Peyer's patch (tissue), 4 donors: ENCODE data around the gene DVL1. TPM values are rescaled to one million over a fixed set of nuclear protein-coding genes. Genes with fewer than 3 reads are reported as not detected.

Experiments
- DNase-seq, 3 donors: peaks; one replicate each; pipeline ENCODE4 v3.0.0-alpha.2; 2017 to 2019
- H3K27ac ChIP-seq, 4 donors: fragments of 200-600 bp; sonication (generic); one replicate each; pipeline ENCODE4 v1.5.1; 2016 to 2019
- H3K27me3 ChIP-seq, 2 donors: fragments of 200-600 bp; sonication (generic); one replicate each; pipeline ENCODE4 v1.5.1; 2019
- H3K36me3 ChIP-seq, 3 donors: fragments of 200-600 bp; sonication (generic); one replicate each; pipeline ENCODE4 v1.5.1; 2016 to 2019
- H3K4me1 ChIP-seq, 4 donors: fragments of 200-600 bp; sonication (generic); one replicate each; pipeline ENCODE4 v1.5.1; 2016 to 2019
- H3K4me3 ChIP-seq, 4 donors: fragments of 200-600 bp; sonication (generic); 1 replicate in 3 of 4; 2 replicates in 1 of 4; pipeline ENCODE4 v1.5.1; 2016 to 2019; ENCODE audit warnings: mild to moderate bottlenecking in 1 of 4
- H3K9me3 ChIP-seq, 4 donors: fragments of 200-600 bp; sonication (generic); one replicate each; pipeline ENCODE4 v1.5.1; 2016 to 2019; ENCODE audit warnings: mild to moderate bottlenecking in 1 of 4
- CTCF ChIP-seq, 6 experiments: fragments of 450-650 bp in 4 of 6; fragments of 200-600 bp in 2 of 6; sonication (generic) in 1 of 6; IDR thresholded peaks; one replicate each; pipeline ENCODE4 v1.5.1; 2017 to 2019; ENCODE audit warnings: antibody characterized with exemption in 6 of 6, mild to moderate bottlenecking in 3 of 6, moderate library complexity in 1 of 6
- POLR2A ChIP-seq, 2 donors: fragments of 450-650 bp; IDR thresholded peaks; one replicate each; pipeline ENCODE4 v1.5.1; 2017; ENCODE audit warnings: antibody characterized with exemption in 2 of 2, mild to moderate bottlenecking in 2 of 2, moderate library complexity in 2 of 2
- total RNA-seq, 4 donors: library from RNA; depleted of rRNA; stranded (reverse); fragments of >200 nt; gene quantifications; one replicate each; pipeline ENCODE4 v1.1.0, GENCODE V29; 2016

DVL1 gene
- total RNA-seq, 4 donors from 2014 or later, result 76.0 to 196 (median 164) TPM

DNA sequence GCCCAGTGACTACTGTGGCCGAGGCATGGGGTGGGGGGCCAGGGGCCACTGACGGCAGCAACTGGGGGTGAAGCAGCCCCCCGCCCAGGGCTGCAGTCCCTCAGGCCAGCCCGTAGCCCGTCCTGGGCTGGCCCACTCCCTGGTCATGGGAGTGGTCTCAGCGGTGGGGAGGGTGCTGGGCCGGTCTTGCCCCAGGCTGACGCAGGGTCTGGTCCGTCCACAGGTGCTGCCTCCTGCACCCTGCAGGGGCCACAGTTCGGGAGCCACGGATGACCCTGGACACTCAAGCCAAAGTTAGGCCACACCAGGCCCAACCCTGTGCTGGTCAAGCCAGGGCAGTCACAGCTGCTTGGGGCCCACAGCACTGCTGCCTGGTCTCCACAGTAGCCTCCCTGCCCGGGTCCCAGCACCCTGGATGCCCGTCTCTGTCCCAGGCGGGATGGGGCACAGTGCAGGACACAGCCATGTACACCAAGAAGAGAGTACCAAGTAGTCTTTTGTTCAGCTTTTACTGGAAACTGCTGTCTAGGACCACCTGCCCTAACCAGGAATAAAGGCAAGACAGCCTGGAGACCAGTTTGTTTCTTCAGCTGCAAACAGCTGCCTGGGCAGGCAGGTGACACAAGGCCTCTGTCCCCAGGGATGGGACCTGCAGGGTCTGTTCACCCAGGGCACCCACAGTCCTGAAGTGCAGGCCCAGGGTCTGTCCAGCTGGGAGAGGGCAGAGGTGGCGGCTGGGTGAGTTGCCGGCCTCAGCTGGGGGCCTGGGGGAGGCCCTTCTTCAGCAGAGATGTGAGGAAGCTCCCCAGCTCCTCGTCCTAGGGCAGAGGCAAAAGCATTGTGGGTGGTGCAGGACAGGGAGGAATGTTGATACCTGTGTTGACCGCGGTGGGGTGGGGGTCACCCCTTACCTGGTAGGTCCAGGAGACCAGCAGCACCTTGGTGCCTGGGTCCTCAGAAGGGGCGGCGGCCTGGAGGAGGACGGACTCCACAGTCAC lies 37.8 kb downstream of the DVL1 start:
- H3K27ac ChIP-seq, result no peak overlapping the region

GRCh38 chr1:1310476-1311053 lies 38.7 kb downstream of the DVL1 start:
- Histone ChIP-seq H3K9me3 (no peaks in the 10 kb centered on the region), H3K4me1 (peaks cover 4 to 31% (median 26%) of the 10 kb centered on the region in 4 donors), H3K27ac (peak overlapping the region in 1 of 4 donors; percentile 94), H3K27me3 (no peaks in the 10 kb centered on the region), H3K36me3 (peaks cover 0 to 53% (median 0%) of the 10 kb centered on the region in 3 donors), H3K4me3 (no peak overlapping the region)
- TF ChIP-seq POLR2A (IDR thresholded peaks at IDR 0.05) (no peak), CTCF (IDR thresholded peaks at IDR 0.05) (no peak)
- DNase-seq, result no peak

More for the DNA sequence above, 37.8 kb downstream of the DVL1 start:
- Histone ChIP-seq H3K27me3 (no peaks in the 10 kb centered on the region), H3K4me3 (no peak overlapping the region), H3K4me1 (peaks cover 0 to 23% (median 18%) of the 10 kb centered on the region in 4 donors), H3K9me3 (no peaks in the 10 kb centered on the region), H3K36me3 (peaks cover 0 to 57% (median 0%) of the 10 kb centered on the region in 3 donors)
- DNase-seq, result no peak
- TF ChIP-seq POLR2A (IDR thresholded peaks at IDR 0.05), result no peak
- TF ChIP-seq CTCF (IDR thresholded peaks at IDR 0.05), result no peak

DNA sequence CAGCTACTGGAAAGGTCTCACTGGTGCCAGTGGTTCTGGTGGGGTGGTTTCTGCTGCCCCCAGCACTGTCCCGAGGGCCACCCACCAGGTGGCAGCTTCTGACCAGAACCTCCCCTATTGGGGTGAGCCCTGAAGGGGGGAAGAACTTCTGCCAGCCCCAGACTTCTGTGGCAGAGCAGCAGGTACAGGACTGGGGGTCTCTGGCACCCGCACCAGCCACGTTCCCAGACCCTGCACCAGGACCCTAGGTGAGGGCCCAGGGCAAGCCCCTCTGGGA lies 39.2 kb downstream of the DVL1 start:
- no peaks in the 10 kb centered on the region for H3K9me3 ChIP-seq
- peaks cover 9 to 37% (median 30%) of the 10 kb centered on the region in 4 donors for H3K4me1 ChIP-seq
- no peak for TF ChIP-seq CTCF (IDR thresholded peaks at IDR 0.05)
- no peak for TF ChIP-seq POLR2A (IDR thresholded peaks at IDR 0.05)
- H3K27ac ChIP-seq, result peak overlapping the region in 1 of 4 donors; percentile 94
- H3K27me3 ChIP-seq, result no peaks in the 10 kb centered on the region
- peak overlapping the region in 1 of 4 donors; percentile 96 for H3K4me3 ChIP-seq
- DNase-seq, result no peak
- H3K36me3 ChIP-seq, result peaks cover 0 to 50% (median 0%) of the 10 kb centered on the region in 3 donors

DNA sequence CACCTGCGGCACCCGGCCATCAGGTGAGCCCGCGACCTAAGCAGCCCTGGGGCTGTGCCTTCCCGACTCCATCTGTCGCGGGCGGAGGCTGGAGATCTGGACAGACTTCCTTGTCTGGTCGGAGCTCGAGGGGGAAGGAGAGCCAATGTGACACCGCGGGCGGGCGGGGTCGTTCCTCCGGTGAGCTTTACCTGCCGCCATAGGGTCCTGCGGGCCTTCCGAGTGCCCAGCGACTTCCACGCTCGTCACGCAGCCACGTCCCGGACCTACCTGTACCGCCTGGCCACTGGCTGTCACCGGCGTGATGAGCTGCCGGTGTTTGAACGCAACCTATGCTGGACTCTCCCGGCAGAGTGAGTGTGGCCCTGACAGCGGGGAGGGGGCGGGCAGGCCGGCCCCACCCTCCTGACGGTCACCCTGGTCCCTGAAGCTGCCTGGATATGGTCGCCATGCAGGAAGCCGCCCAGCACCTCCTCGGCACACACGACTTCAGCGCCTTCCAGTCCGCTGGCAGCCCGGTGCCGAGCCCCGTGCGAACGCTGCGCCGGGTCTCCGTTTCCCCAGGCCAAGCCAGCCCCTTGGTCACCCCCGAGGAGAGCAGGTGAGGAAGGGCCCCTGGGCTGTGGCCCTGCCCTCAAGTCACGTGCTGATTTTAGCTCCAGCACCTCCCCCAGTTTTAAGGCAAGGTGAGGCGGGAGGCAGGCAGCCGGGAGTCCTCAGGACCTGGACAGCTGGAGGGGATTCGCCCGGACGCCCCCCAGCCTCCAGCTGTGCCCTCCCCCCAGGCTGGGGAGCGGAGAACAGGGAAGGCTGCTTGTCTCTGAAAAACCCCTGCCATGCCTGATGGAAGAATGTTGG lies 39.7 kb downstream of the DVL1 start:
- Histone ChIP-seq H3K9me3 (no peaks in the 10 kb centered on the region), H3K36me3 (peaks cover 0 to 44% (median 0%) of the 10 kb centered on the region in 3 donors), H3K4me1 (peaks cover 12 to 42% (median 35%) of the 10 kb centered on the region in 4 donors), H3K27me3 (no peaks in the 10 kb centered on the region), H3K4me3 (peak overlapping the region; percentile 77 to 96 (median 83)), H3K27ac (peak overlapping the region; percentile 89 to 94 (median 92))
- peak in 2 of 3 donors; percentile 60 to 72 for DNase-seq
- TF ChIP-seq POLR2A (IDR thresholded peaks at IDR 0.05), result no peak
- no peak for TF ChIP-seq CTCF (IDR thresholded peaks at IDR 0.05)

DNA sequence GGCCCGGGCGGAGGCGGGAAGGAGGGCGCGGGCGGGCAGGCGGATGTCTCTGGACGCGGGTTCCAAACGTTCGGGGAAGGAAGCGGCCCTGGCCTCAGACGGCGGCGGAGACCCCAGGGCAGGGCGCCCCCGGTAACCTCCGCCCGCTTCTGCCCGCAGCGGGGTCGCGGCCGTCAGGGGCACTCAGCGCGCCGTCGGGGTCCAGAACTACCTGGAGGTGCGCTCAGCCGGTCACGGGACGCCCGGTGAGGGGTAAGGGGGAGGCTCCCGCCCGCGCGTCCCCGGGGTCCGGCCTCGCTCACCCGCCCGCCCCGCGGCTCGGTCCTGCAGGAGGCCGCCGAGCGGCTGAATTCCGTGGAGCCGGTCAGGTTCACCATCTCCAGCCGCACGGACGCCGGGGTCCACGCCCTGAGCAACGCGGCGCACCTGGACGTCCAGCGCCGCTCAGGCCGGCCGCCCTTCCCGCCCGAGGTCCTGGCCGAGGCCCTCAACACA lies 40.4 kb downstream of the DVL1 start:
- peaks cover 12 to 49% (median 38%) of the 10 kb centered on the region in 4 donors for H3K4me1 ChIP-seq
- H3K36me3 ChIP-seq, result peaks cover 0 to 38% (median 0%) of the 10 kb centered on the region in 3 donors
- no peaks in the 10 kb centered on the region for H3K9me3 ChIP-seq
- peak in 1 of 3 donors; percentile 68 for DNase-seq
- no peaks in the 10 kb centered on the region for H3K27me3 ChIP-seq
- H3K4me3 ChIP-seq, result peak overlapping the region; percentile 77 to 96 (median 83)
- peak overlapping the region; percentile 89 to 94 (median 92) for H3K27ac ChIP-seq
- no peak for TF ChIP-seq CTCF (IDR thresholded peaks at IDR 0.05)
- TF ChIP-seq POLR2A (IDR thresholded peaks at IDR 0.05), result no peak
